ENCODE results near the gene HDAC4.

The HDAC4 gene

GRCh38 chr2:239132156-239132709, 268.6 kb downstream of the HDAC4 start:
- DNase-seq (ENCODE audit: extremely low spot score), result no peak
- POLR2A ChIA-PET, result no interaction called here

GRCh38 chr2:239131521-239131920, 269.3 kb downstream of the HDAC4 start:
- TF ChIP-seq CTBP1 (IDR thresholded peaks at IDR 0.05; ENCODE audit: borderline replicate concordance) (no peak), FOXA1 (IDR thresholded peaks at IDR 0.05) (no peak), FOXM1 (IDR thresholded peaks at IDR 0.05; ENCODE audit: borderline replicate concordance) (no peak), BHLHE40 (IDR thresholded peaks at IDR 0.05; ENCODE audit: borderline replicate concordance) (no peak), SP1 (IDR thresholded peaks at IDR 0.05) (no peak), ARNT (IDR thresholded peaks at IDR 0.05) (no peak), ZNF384 (IDR thresholded peaks at IDR 0.05) (no peak), NFRKB (IDR thresholded peaks at IDR 0.05) (no peak), HDGF (IDR thresholded peaks at IDR 0.05; ENCODE audit: borderline replicate concordance) (no peak), TARDBP (IDR thresholded peaks at IDR 0.05) (no peak), FOXK2 (IDR thresholded peaks at IDR 0.05) (no peak), ELF4 (IDR thresholded peaks at IDR 0.05) (no peak), SUZ12 (IDR thresholded peaks at IDR 0.05) (no peak), L3MBTL2 (conservative IDR thresholded peaks at IDR 0.05) (no peak), LEF1 (IDR thresholded peaks at IDR 0.05; ENCODE audit: borderline replicate concordance) (no peak), PKNOX1 (IDR thresholded peaks at IDR 0.05) (no peak)
- no peak for DNase-seq (ENCODE audit: extremely low spot score)
- CTCF ChIA-PET, result no interaction called here
- POLR2A ChIA-PET, result no interaction called here

More at GRCh38 chr2:239132156-239132709, 268.6 kb downstream of the HDAC4 start:
- TF ChIP-seq FOXA1 (IDR thresholded peaks at IDR 0.05) (no peak), ZNF384 (IDR thresholded peaks at IDR 0.05) (no peak), TARDBP (IDR thresholded peaks at IDR 0.05) (no peak), HDGF (IDR thresholded peaks at IDR 0.05; ENCODE audit: borderline replicate concordance) (no peak), L3MBTL2 (conservative IDR thresholded peaks at IDR 0.05) (no peak), FOXM1 (IDR thresholded peaks at IDR 0.05; ENCODE audit: borderline replicate concordance) (no peak), LEF1 (IDR thresholded peaks at IDR 0.05; ENCODE audit: borderline replicate concordance) (no peak), FOXK2 (IDR thresholded peaks at IDR 0.05) (no peak)
- CTCF ChIA-PET, result no interaction called here

- DNase-seq (ENCODE audit: extremely low spot score), result no peak
- TF ChIP-seq FOXA1 (IDR thresholded peaks at IDR 0.05) (no peak), SUZ12 (IDR thresholded peaks at IDR 0.05) (no peak), ELF4 (IDR thresholded peaks at IDR 0.05) (no peak), ZNF384 (IDR thresholded peaks at IDR 0.05) (no peak), NFRKB (IDR thresholded peaks at IDR 0.05) (no peak), FOXK2 (IDR thresholded peaks at IDR 0.05) (no peak), TARDBP (IDR thresholded peaks at IDR 0.05) (no peak), PKNOX1 (IDR thresholded peaks at IDR 0.05) (no peak), L3MBTL2 (conservative IDR thresholded peaks at IDR 0.05) (no peak), CTBP1 (IDR thresholded peaks at IDR 0.05; ENCODE audit: borderline replicate concordance) (no peak), LEF1 (IDR thresholded peaks at IDR 0.05; ENCODE audit: borderline replicate concordance) (no peak)
- CTCF ChIA-PET, result no interaction called here
- POLR2A ChIA-PET, result no interaction called here
Measured at GRCh38 chr2:239130786-239131325, 270.0 kb downstream of the HDAC4 start.

GRCh38 chr2:239130041-239130440, 270.8 kb downstream of the HDAC4 start:
- ChIA-PET CTCF (no interaction called here), POLR2A (no interaction called here)
- no peak for DNase-seq (ENCODE audit: extremely low spot score)
- TF ChIP-seq HDGF (IDR thresholded peaks at IDR 0.05; ENCODE audit: borderline replicate concordance), result no peak
- no peak for TF ChIP-seq CTBP1 (IDR thresholded peaks at IDR 0.05; ENCODE audit: borderline replicate concordance)
- no peak for TF ChIP-seq SP1 (IDR thresholded peaks at IDR 0.05)
- no peak for TF ChIP-seq BHLHE40 (IDR thresholded peaks at IDR 0.05; ENCODE audit: borderline replicate concordance)
- TF ChIP-seq ARNT (IDR thresholded peaks at IDR 0.05), result no peak
- TF ChIP-seq NFRKB (IDR thresholded peaks at IDR 0.05), result no peak
- no peak for TF ChIP-seq LEF1 (IDR thresholded peaks at IDR 0.05; ENCODE audit: borderline replicate concordance)

GRCh38 chr2:239129147-239129920, 271.5 kb downstream of the HDAC4 start:
- ChIA-PET POLR2A (no interaction called here), CTCF (no interaction called here)
- DNase-seq (ENCODE audit: extremely low spot score), result no peak
- TF ChIP-seq FOXK2 (IDR thresholded peaks at IDR 0.05), result no peak
- no peak for TF ChIP-seq L3MBTL2 (conservative IDR thresholded peaks at IDR 0.05)
- TF ChIP-seq BHLHE40 (IDR thresholded peaks at IDR 0.05; ENCODE audit: borderline replicate concordance), result no peak
- no peak for TF ChIP-seq ARNT (IDR thresholded peaks at IDR 0.05)

- no peak for TF ChIP-seq HDGF (IDR thresholded peaks at IDR 0.05; ENCODE audit: borderline replicate concordance)
- no peak for TF ChIP-seq BHLHE40 (IDR thresholded peaks at IDR 0.05; ENCODE audit: borderline replicate concordance)
- no peak for TF ChIP-seq FOXK2 (IDR thresholded peaks at IDR 0.05)
- TF ChIP-seq ELF4 (IDR thresholded peaks at IDR 0.05), result no peak
- TF ChIP-seq ARNT (IDR thresholded peaks at IDR 0.05), result no peak
- TF ChIP-seq TARDBP (IDR thresholded peaks at IDR 0.05), result no peak
- TF ChIP-seq LEF1 (IDR thresholded peaks at IDR 0.05; ENCODE audit: borderline replicate concordance), result no peak
- no peak for TF ChIP-seq NFRKB (IDR thresholded peaks at IDR 0.05)
- ChIA-PET CTCF (no interaction called here), POLR2A (no interaction called here)
- DNase-seq (ENCODE audit: extremely low spot score), result no peak
Measured at GRCh38 chr2:239128706-239129105, 272.1 kb downstream of the HDAC4 start.

- no peak for TF ChIP-seq NFRKB (IDR thresholded peaks at IDR 0.05)
- no peak for TF ChIP-seq SP1 (IDR thresholded peaks at IDR 0.05)
- TF ChIP-seq ZNF384 (IDR thresholded peaks at IDR 0.05), result no peak
- no peak for TF ChIP-seq ELF4 (IDR thresholded peaks at IDR 0.05)
- no peak for TF ChIP-seq BHLHE40 (IDR thresholded peaks at IDR 0.05; ENCODE audit: borderline replicate concordance)
- no peak for TF ChIP-seq SUZ12 (IDR thresholded peaks at IDR 0.05)
- no peak for TF ChIP-seq ARNT (IDR thresholded peaks at IDR 0.05)
- TF ChIP-seq L3MBTL2 (conservative IDR thresholded peaks at IDR 0.05), result no peak
- ChIA-PET POLR2A (no interaction called here), CTCF (no interaction called here)
- DNase-seq (ENCODE audit: extremely low spot score), result no peak
Measured at GRCh38 chr2:239127513-239127912, 273.3 kb downstream of the HDAC4 start.

Measured in HEK293T (cell line).